ENCODE data around the gene DOCK9. TPM values are rescaled to one million over a fixed set of nuclear protein-coding genes. Genes with fewer than 3 reads are reported as not detected.

The DOCK9 gene
- total and polyA plus RNA-seq, 9 of the 15 experiments (the other 6 are each of a cell fraction or from before 2014, with no cell fraction given): 3.5 to 25.3 (median 16.7) TPM

DNA sequence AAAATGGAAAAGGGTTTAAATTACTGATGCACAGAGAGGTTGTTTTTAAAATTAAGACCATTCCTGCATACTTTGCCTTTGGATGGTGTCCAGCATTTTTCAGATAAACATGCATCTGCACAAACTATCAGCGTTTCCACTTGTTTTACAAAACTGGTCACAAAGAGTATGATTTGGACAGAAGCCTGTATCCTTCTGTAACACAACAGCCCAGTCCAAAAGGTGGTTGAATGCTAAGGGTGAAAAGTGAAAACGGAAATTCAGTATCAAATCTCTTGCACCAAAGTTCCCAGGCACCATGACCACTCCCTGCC lies 21.7 kb upstream of the DOCK9 start:
- Histone ChIP-seq H3K9ac (ENCODE audit: insufficient read depth in 1 of 2, low read depth in 2 of 2, low read length in 2 of 2) (no peak overlapping the region), H3K4me2 (ENCODE audit: insufficient read depth, low read length) (no peak overlapping the region), H3K27me3 (ENCODE audit: control insufficient read depth in 2 of 2, insufficient read depth in 2 of 2, low read length in 2 of 2) (no peaks in the 10 kb centered on the region), H3K4me3 (no peak overlapping the region), H4K20me1 (replicated peaks; ENCODE audit: control insufficient read depth, insufficient read depth, low read length) (no peaks in the 10 kb centered on the region), H3K27ac (ENCODE audit: extremely low read depth, low read depth, low read length) (no peak overlapping the region), H3K4me1 (replicated peaks in 1 of 2; ENCODE audit: control insufficient read depth in 2 of 2, insufficient read depth in 2 of 2, low read length in 2 of 2) (peaks cover 0 to 20% of the 10 kb centered on the region in 2 experiments; a peak in 3 of 5 replicates), H3K79me2 (ENCODE audit: control insufficient read depth, insufficient read depth, low read length) (no peaks in the 10 kb centered on the region; the same call in 2 of the 3 replicates), H3K36me3 (ENCODE audit: control insufficient read depth, insufficient read depth, low read length) (no peaks in the 10 kb centered on the region), H2AFZ (ENCODE audit: low read depth, low read length) (no peak overlapping the region), H3K9me1 (ENCODE audit: control insufficient read depth, insufficient read depth, low read length) (peaks cover 4% of the 10 kb centered on the region), H3K9me3 (replicated peaks; ENCODE audit: control insufficient read depth, insufficient read depth, low read depth, low read length) (no peaks in the 10 kb centered on the region)
- intact Hi-C loops (cut with micrococcal nuclease) (loop anchor here (10.0 kb wide), 1 partner anchor 85 kb away; no protein-coding TSS in a partner anchor), in situ Hi-C loops (cut with MboI) (no loop called here)
- TF ChIP-seq STAT5A (IDR thresholded peaks at IDR 0.05; ENCODE audit: borderline replicate concordance, low read length) (no peak), MEF2D (tag; conservative IDR thresholded peaks at IDR 0.05; ENCODE audit: low read depth) (no peak), ELF1 (tag; IDR thresholded peaks at IDR 0.05) (no peak), JUND (IDR thresholded peaks at IDR 0.05; ENCODE audit: borderline replicate concordance, low read depth, low read length) (no peak), JUND (tag; IDR thresholded peaks at IDR 0.05; ENCODE audit: borderline replicate concordance, low read depth, low read length) (no peak), CREBBP (IDR thresholded peaks at IDR 0.05; ENCODE audit: low read depth, low read length) (no peak), SIRT6 (IDR thresholded peaks at IDR 0.05; ENCODE audit: low read depth, low read length) (no peak), ZNF644 (tag; IDR thresholded peaks at IDR 0.05; ENCODE audit: low read depth) (no peak), LEF1 (IDR thresholded peaks at IDR 0.05) (no peak), SAFB2 (IDR thresholded peaks at IDR 0.05; ENCODE audit: borderline replicate concordance, low read depth, low read length, severe bottlenecking) (no peak)
- TF ChIP-seq, protein P1, sequence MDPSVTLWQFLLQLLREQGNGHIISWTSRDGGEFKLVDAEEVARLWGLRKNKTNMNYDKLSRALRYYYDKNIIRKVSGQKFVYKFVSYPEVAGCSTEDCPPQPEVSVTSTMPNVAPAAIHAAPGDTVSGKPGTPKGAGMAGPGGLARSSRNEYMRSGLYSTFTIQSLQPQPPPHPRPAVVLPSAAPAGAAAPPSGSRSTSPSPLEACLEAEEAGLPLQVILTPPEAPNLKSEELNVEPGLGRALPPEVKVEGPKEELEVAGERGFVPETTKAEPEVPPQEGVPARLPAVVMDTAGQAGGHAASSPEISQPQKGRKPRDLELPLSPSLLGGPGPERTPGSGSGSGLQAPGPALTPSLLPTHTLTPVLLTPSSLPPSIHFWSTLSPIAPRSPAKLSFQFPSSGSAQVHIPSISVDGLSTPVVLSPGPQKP (CRISPR knock-in tag; IDR thresholded peaks at IDR 0.05): no peak
- TF ChIP-seq, protein P2, sequence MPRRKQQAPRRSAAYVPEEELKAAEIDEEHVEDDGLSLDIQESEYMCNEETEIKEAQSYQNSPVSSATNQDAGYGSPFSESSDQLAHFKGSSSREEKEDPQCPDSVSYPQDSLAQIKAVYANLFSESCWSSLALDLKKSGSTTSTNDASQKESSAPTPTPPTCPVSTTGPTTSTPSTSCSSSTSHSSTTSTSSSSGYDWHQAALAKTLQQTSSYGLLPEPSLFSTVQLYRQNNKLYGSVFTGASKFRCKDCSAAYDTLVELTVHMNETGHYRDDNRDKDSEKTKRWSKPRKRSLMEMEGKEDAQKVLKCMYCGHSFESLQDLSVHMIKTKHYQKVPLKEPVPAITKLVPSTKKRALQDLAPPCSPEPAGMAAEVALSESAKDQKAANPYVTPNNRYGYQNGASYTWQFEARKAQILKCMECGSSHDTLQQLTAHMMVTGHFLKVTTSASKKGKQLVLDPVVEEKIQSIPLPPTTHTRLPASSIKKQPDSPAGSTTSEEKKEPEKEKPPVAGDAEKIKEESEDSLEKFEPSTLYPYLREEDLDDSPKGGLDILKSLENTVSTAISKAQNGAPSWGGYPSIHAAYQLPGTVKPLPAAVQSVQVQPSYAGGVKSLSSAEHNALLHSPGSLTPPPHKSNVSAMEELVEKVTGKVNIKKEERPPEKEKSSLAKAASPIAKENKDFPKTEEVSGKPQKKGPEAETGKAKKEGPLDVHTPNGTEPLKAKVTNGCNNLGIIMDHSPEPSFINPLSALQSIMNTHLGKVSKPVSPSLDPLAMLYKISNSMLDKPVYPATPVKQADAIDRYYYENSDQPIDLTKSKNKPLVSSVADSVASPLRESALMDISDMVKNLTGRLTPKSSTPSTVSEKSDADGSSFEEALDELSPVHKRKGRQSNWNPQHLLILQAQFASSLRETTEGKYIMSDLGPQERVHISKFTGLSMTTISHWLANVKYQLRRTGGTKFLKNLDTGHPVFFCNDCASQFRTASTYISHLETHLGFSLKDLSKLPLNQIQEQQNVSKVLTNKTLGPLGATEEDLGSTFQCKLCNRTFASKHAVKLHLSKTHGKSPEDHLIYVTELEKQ (CRISPR knock-in tag; IDR thresholded peaks at IDR 0.05): no peak
- TF ChIP-seq, protein P3, sequence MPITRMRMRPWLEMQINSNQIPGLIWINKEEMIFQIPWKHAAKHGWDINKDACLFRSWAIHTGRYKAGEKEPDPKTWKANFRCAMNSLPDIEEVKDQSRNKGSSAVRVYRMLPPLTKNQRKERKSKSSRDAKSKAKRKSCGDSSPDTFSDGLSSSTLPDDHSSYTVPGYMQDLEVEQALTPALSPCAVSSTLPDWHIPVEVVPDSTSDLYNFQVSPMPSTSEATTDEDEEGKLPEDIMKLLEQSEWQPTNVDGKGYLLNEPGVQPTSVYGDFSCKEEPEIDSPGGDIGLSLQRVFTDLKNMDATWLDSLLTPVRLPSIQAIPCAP (CRISPR knock-in tag; IDR thresholded peaks at IDR 0.05; ENCODE audit: borderline replicate concordance): no peak
- TF ChIP-seq, protein P4, sequence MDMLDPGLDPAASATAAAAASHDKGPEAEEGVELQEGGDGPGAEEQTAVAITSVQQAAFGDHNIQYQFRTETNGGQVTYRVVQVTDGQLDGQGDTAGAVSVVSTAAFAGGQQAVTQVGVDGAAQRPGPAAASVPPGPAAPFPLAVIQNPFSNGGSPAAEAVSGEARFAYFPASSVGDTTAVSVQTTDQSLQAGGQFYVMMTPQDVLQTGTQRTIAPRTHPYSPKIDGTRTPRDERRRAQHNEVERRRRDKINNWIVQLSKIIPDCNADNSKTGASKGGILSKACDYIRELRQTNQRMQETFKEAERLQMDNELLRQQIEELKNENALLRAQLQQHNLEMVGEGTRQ (CRISPR knock-in tag; IDR thresholded peaks at IDR 0.05): no peak
- TF ChIP-seq, protein P5, sequence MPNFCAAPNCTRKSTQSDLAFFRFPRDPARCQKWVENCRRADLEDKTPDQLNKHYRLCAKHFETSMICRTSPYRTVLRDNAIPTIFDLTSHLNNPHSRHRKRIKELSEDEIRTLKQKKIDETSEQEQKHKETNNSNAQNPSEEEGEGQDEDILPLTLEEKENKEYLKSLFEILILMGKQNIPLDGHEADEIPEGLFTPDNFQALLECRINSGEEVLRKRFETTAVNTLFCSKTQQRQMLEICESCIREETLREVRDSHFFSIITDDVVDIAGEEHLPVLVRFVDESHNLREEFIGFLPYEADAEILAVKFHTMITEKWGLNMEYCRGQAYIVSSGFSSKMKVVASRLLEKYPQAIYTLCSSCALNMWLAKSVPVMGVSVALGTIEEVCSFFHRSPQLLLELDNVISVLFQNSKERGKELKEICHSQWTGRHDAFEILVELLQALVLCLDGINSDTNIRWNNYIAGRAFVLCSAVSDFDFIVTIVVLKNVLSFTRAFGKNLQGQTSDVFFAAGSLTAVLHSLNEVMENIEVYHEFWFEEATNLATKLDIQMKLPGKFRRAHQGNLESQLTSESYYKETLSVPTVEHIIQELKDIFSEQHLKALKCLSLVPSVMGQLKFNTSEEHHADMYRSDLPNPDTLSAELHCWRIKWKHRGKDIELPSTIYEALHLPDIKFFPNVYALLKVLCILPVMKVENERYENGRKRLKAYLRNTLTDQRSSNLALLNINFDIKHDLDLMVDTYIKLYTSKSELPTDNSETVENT (CRISPR knock-in tag; IDR thresholded peaks at IDR 0.05): no peak
- ATAC-seq (no peak), DNase-seq (ENCODE audit: extremely low read depth in 1 of 4, low spot score in 3 of 4) (no peak), FAIRE-seq (peak; percentile 37)
- ChIA-PET CTCF (ENCODE audit: low intra/inter-chr PET ratio) (no interaction called here), POLR2A (no interaction called here)
- BruUV-seq (replicated peaks): no TSS peak
- 6% methylated on average over 2 of the region's 2 CpGs for WGBS (ENCODE audit: insufficient coverage, low coverage, missing lambda C conversion rate)

Measured in K562 (cell line).